Neural cell (in vitro differentiated cells): Measurements from ENCODE around the gene MRPL14. TPM values are rescaled to one million over a fixed set of nuclear protein-coding genes. Genes with fewer than 3 reads are reported as not detected.

Source experiments
- H2AFZ ChIP-seq: fragments of 200-600, 300-800 bp; sonication (generic), shearing (Covaris generic); 2 replicates; pipeline ENCODE4 v1.6.0; 2014; ENCODE audit warnings: low read depth, mild to moderate bottlenecking, antibody characterized with exemption, low read length, moderate library complexity
- H3F3A ChIP-seq: fragments of 200-600 bp; shearing (Covaris generic); 2 replicates; pipeline ENCODE4 v1.6.1; 2016; ENCODE audit warnings: mild to moderate bottlenecking, moderate library complexity, mixed read lengths, antibody characterized with exemption, low read length; ENCODE audit not compliant: insufficient read depth, poor library complexity, severe bottlenecking
- H3K27ac ChIP-seq: fragments of 200-600, 300-800 bp; sonication (generic), shearing (Covaris generic); 2 replicates; pipeline ENCODE4 v1.5.1; 2014; ENCODE audit warnings: mild to moderate bottlenecking, low read length, moderate library complexity
- H3K27me3 ChIP-seq: fragments of 300-800, 200-600 bp; sonication (generic), shearing (Covaris generic); 2 replicates; pipeline ENCODE4 v1.6.0; 2014; ENCODE audit warnings: mild to moderate bottlenecking, low read depth, low read length, moderate library complexity; ENCODE audit not compliant: insufficient read depth
- H3K36me3 ChIP-seq: fragments of 300-800, 200-600 bp; sonication (generic), shearing (Covaris generic); 2 replicates; pipeline ENCODE4 v1.5.1; 2014; ENCODE audit warnings: mild to moderate bottlenecking, antibody characterized with exemption, low read length, moderate library complexity; ENCODE audit not compliant: insufficient read depth
- H3K4me2 ChIP-seq: fragments of 300-800, 200-600 bp; sonication (generic), shearing (Covaris generic); 2 replicates; pipeline ENCODE4 v1.6.0; 2014; ENCODE audit warnings: mild to moderate bottlenecking, low read length
- H3K4me3 ChIP-seq: fragments of 300-800, 200-600 bp; sonication (generic), shearing (Covaris generic); 2 replicates; pipeline ENCODE4 v1.5.1; 2014; ENCODE audit warnings: mild to moderate bottlenecking, low read length, moderate library complexity
- H3K79me2 ChIP-seq: fragments of 200-600 bp; shearing (Covaris generic); replicated peaks from 2 replicates; pipeline ENCODE4 v1.6.0; 2014; ENCODE audit warnings: mild to moderate bottlenecking, low read length, moderate library complexity; ENCODE audit not compliant: insufficient read depth
- H3K9ac ChIP-seq: fragments of 300-800, 200-600 bp; sonication (generic), shearing (Covaris generic); 2 replicates; pipeline ENCODE4 v1.6.1; 2016; ENCODE audit warnings: mild to moderate bottlenecking, low read length, mixed read lengths
- H3K9me2 ChIP-seq: fragments of 200-600 bp; shearing (Covaris generic); 2 replicates; pipeline ENCODE4 v1.6.1; 2016; ENCODE audit warnings: mild to moderate bottlenecking, low read length, mixed read lengths; ENCODE audit not compliant: insufficient read depth
- H3K9me3 ChIP-seq: fragments of 200-600, 300-800 bp; sonication (generic), shearing (Covaris generic); 2 replicates; pipeline ENCODE4 v1.6.1; 2016; ENCODE audit warnings: mild to moderate bottlenecking, mixed run types, low read length, moderate library complexity, mixed read lengths
- H4K20me1 ChIP-seq: fragments of 200-600 bp; shearing (Covaris generic); 2 replicates; pipeline ENCODE4 v1.6.1; 2016; ENCODE audit warnings: mild to moderate bottlenecking, mixed run types; ENCODE audit not compliant: insufficient read depth
- CTCF ChIP-seq: fragments of 450-650 bp; IDR thresholded peaks from 2 replicates; pipeline ENCODE4 v1.5.1; 2014; ENCODE audit warnings: antibody characterized with exemption, mild to moderate bottlenecking, moderate library complexity; ENCODE audit not compliant: poor library complexity, severe bottlenecking
- EP300 ChIP-seq: fragments of 450-650 bp; conservative IDR thresholded peaks from 2 replicates; pipeline ENCODE4 v1.6.1; 2014; ENCODE audit warnings: antibody characterized with exemption, mild to moderate bottlenecking, moderate library complexity; ENCODE audit not compliant: poor library complexity, severe bottlenecking
- EZH2 ChIP-seq: fragments of 200-600, 300-800 bp; shearing (Covaris generic), sonication (generic); IDR thresholded peaks from 2 replicates; pipeline ENCODE4 v1.6.1; 2014; ENCODE audit warnings: antibody characterized with exemption, low read length, borderline replicate concordance, mild to moderate bottlenecking; ENCODE audit not compliant: insufficient read depth, poor library complexity, severe bottlenecking
- MXI1 ChIP-seq: fragments of 450-650 bp; conservative IDR thresholded peaks from 2 replicates; pipeline ENCODE4 v1.6.1; 2014; ENCODE audit warnings: antibody characterized with exemption, mild to moderate bottlenecking; ENCODE audit not compliant: poor library complexity, severe bottlenecking
- POLR2AphosphoS5 ChIP-seq: IDR thresholded peaks from 2 replicates; pipeline ENCODE4 v1.6.1; 2012
- RAD21 ChIP-seq: fragments of 450-650 bp; conservative IDR thresholded peaks from 2 replicates; pipeline ENCODE4 v1.6.1; 2014; ENCODE audit warnings: antibody characterized with exemption, mild to moderate bottlenecking, moderate library complexity
- REST ChIP-seq: IDR thresholded peaks from 2 replicates; pipeline ENCODE4 v1.6.1; 2012; ENCODE audit warnings: borderline replicate concordance
- SMC3 ChIP-seq: fragments of 450-650 bp; conservative IDR thresholded peaks from 2 replicates; pipeline ENCODE4 v1.6.1; 2014; ENCODE audit warnings: antibody characterized with exemption, mild to moderate bottlenecking, moderate library complexity; ENCODE audit not compliant: poor library complexity
- TAF1 ChIP-seq: IDR thresholded peaks from 2 replicates; pipeline ENCODE4 v1.6.1; 2012; ENCODE audit warnings: low read depth
- polyA minus RNA-seq: library from RNA; depleted of rRNA, polyadenylated mRNA; stranded (reverse); fragments of >200 nt; gene quantifications from 2 replicates; pipeline ENCODE4 v1.2.3, GENCODE V29; 2014
- polyA plus RNA-seq: library from polyadenylated mRNA; depleted of rRNA; stranded (reverse); fragments of >200 nt; gene quantifications from 2 replicates; pipeline ENCODE4 v1.2.3, GENCODE V29; 2014

Gene MRPL14
- polyA plus RNA-seq (66.4 and 70.7 TPM in 2 replicates), polyA minus RNA-seq (36.0 and 37.6 TPM in 2 replicates)

GRCh38 chr6:44127186-44128019, at the start of gene MRPL14, which contains the start of gene TMEM63B:
Gene MRPL14 (minus strand): TSS chr6:44127452. CDS start chr6:44116611, 10,841 bp downstream.
Gene TMEM63B (plus strand): TSS chr6:44127554. CDS start chr6:44134585, 7,031 bp downstream.
- Histone ChIP-seq H3K79me2 (peaks cover 61% of the 10 kb centered on the region), H2AFZ (peak within 1 kb of the TSS; percentile 98), H3K9me2 (no peaks in the 10 kb centered on the region), H3K27me3 (no peaks in the 10 kb centered on the region), H3K27ac (peak within 1 kb of the TSS; percentile 36), H3K9ac (peak within 1 kb of the TSS; percentile 79), H3K4me2 (peak within 1 kb of the TSS; percentile 80), H3K36me3 (no peaks in the 10 kb centered on the region), H3K4me3 (peak within 1 kb of the TSS; percentile 98), H3F3A (no peaks in the 10 kb centered on the region), H4K20me1 (no peaks in the 10 kb centered on the region), H3K9me3 (no peaks in the 10 kb centered on the region)
- TF ChIP-seq CTCF (no peak), SMC3 (no peak), POLR2AphosphoS5 (peak; percentile 77), EZH2 (no peak), EP300 (no peak), RAD21 (no peak), MXI1 (peak; percentile 3), REST (no peak)

GRCh38 chr6:44176130-44176761, 49.0 kb upstream of the MRPL14 start:
- H3K36me3 ChIP-seq, result no peaks in the 10 kb centered on the region

More at GRCh38 chr6:44176130-44176761, 49.0 kb upstream of the MRPL14 start:
- Histone ChIP-seq H2AFZ (no peak overlapping the region), H3F3A (no peaks in the 10 kb centered on the region), H3K9me2 (no peaks in the 10 kb centered on the region), H3K4me2 (no peak overlapping the region), H3K27ac (no peak overlapping the region), H4K20me1 (no peaks in the 10 kb centered on the region), H3K4me3 (no peak overlapping the region), H3K79me2 (no peaks in the 10 kb centered on the region), H3K27me3 (no peaks in the 10 kb centered on the region), H3K9me3 (no peaks in the 10 kb centered on the region), H3K9ac (no peak overlapping the region)
- no peak for TF ChIP-seq RAD21
- TF ChIP-seq REST, result no peak
- TF ChIP-seq POLR2AphosphoS5, result no peak
- no peak for TF ChIP-seq SMC3
- TF ChIP-seq TAF1, result no peak
